ENCODE measurements around the gene RESP18. TPM values are rescaled to one million over a fixed set of nuclear protein-coding genes. Genes with fewer than 3 reads are reported as not detected.

RESP18 gene
- total RNA-seq, 6 experiments from 2014 or later: not detected

DNA sequence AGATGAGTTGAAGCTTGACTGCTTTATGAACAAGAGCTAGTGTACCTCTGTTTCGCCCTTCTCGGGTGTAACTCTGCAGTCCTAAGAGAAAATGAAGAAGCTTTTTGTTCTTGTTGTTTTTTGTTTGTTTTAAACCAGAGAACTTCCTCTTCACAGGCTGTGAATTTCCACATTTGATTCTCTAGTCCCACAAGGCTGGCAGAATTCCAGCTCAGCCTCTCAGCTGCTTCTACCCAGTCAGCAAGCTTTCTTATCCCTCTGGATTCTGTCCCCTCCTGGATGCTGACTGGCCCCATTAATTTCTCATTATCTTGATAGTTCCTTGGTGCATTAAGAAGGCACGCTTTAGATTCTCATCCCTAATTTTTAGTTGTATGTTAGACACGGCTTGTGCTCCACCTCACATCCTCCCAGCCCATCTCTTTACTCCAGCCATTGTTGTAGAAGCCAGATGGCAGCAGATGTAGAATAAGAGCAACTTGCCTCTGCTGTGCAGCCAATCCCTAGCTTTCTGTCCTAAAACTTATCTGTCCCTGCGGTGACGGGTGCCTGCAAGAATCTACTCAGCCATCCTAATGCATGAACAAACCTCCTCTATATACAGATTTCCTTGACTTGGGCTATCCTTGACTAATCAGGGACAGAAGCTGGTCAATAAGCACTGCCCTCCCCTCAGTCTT lies 12.3 kb upstream of the RESP18 start:
- peaks cover 26% of the 10 kb centered on the region for H3K27me3 Mint-ChIP-seq (ENCODE audit: insufficient read depth)
- no peaks in the 10 kb centered on the region for H3K36me3 Mint-ChIP-seq (ENCODE audit: low read depth)
- H3K9me3 Mint-ChIP-seq: no peaks in the 10 kb centered on the region
- peaks cover 9% of the 10 kb centered on the region for H3K4me1 Mint-ChIP-seq (ENCODE audit: low read depth)
- no peak overlapping the region for H3K27ac Mint-ChIP-seq
- H3K4me3 Mint-ChIP-seq: no peak overlapping the region
- DNase-seq: no peak
- TF ChIP-seq, protein P1, sequence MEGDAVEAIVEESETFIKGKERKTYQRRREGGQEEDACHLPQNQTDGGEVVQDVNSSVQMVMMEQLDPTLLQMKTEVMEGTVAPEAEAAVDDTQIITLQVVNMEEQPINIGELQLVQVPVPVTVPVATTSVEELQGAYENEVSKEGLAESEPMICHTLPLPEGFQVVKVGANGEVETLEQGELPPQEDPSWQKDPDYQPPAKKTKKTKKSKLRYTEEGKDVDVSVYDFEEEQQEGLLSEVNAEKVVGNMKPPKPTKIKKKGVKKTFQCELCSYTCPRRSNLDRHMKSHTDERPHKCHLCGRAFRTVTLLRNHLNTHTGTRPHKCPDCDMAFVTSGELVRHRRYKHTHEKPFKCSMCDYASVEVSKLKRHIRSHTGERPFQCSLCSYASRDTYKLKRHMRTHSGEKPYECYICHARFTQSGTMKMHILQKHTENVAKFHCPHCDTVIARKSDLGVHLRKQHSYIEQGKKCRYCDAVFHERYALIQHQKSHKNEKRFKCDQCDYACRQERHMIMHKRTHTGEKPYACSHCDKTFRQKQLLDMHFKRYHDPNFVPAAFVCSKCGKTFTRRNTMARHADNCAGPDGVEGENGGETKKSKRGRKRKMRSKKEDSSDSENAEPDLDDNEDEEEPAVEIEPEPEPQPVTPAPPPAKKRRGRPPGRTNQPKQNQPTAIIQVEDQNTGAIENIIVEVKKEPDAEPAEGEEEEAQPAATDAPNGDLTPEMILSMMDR (IDR thresholded peaks at IDR 0.05): no peak

DNA sequence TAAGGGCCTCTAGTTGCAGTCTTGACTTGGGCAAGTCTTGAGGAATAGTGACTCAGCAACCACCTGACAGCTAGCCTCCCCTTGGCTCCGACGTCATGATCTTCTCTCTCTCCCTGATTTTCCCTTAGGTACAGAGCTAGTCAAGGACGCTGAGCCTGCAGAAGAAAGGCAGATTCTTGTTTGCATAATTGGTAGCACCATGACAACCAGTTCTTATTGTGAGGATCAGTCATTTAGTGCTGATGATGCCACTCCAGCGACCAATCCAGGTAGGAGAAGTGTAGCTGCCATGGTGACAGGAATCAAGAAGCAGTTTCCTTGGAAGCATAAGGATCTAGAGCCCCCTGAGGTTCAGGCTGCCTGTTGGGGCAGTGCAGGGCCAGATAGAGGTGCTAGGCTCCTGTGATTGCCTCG lies 2.8 kb upstream of the RESP18 start:
- no peak for DNase-seq
- H3K27me3 Mint-ChIP-seq (ENCODE audit: insufficient read depth): peaks cover 51% of the 10 kb centered on the region

DNA sequence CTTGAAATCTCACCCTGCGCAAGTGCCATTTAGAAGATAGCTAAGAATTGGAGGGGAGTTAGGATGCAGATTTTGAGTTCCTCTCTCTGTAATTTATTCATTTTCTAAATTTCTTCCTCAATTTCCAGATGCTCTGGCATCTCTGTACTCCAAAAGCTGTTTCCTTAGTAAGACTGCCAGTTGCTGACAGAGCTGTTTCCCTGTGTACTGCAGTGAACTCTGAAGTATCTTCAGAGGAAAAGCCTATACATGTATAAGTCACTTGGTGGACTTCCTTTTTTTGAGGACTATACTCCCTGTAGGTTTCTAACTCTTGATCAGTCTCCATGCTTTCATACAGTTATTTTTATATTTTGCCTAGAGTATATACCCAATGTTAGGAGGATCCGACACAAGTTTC lies 1.5 kb upstream of the RESP18 start:
- Mint-ChIP-seq H3K27me3 (ENCODE audit: insufficient read depth) (peaks cover 45% of the 10 kb centered on the region), H3K36me3 (ENCODE audit: low read depth) (no peaks in the 10 kb centered on the region; the same call in 1 of the 2 replicates), H3K9me3 (peaks cover 4% of the 10 kb centered on the region; the same call in 1 of the 2 replicates), H3K4me3 (no peak overlapping the region), H3K27ac (no peak overlapping the region), H3K4me1 (ENCODE audit: low read depth) (no peaks in the 10 kb centered on the region)
- no peak for DNase-seq
- TF ChIP-seq, protein P1 (IDR thresholded peaks at IDR 0.05): no peak

More for the DNA sequence above, 2.8 kb upstream of the RESP18 start:
- Mint-ChIP-seq H3K9me3 (peaks cover 4% of the 10 kb centered on the region; the same call in 1 of the 2 replicates), H3K4me3 (no peak overlapping the region), H3K4me1 (ENCODE audit: low read depth) (no peaks in the 10 kb centered on the region), H3K36me3 (ENCODE audit: low read depth) (no peaks in the 10 kb centered on the region; the same call in 1 of the 2 replicates), H3K27ac (no peak overlapping the region)
- TF ChIP-seq, protein P1 (IDR thresholded peaks at IDR 0.05): no peak

DNA sequence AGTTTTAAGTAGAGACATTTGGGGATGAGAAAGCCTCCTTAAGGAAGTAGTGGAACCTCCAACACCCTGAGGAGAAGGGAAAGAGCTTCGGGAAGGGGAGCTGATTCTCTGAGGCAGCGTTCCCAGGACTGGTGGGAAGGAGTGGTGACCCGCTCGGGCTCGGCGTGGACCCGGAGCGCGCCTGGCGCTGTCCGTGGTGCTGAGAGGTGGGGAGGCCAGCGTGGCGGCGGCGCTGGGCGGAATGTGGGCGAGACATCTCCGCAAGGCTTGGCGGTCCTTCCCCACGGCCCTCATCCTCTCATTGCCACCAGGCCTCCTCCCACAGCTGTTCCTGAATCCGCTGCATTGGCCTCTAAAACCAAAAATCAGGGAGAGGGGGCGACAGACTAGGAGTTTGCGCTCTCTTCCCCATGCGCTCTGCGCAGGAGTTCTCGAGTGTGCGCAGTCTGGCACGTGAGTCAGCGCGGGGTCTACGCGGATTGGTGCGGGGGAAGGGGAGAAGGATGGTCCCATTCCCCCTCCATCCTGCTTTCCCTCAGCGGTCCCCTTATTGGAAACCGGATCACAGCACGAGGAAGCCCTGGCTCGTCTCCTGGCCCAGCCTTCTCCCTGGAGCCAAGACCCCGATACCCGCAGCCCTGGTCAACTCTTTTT lies 857 bp downstream of the RESP18 start:
- H3K36me3 Mint-ChIP-seq (ENCODE audit: low read depth): no peaks in the 10 kb centered on the region; the same call in 1 of the 2 replicates
- no peak overlapping the region for H3K4me3 Mint-ChIP-seq
- H3K4me1 Mint-ChIP-seq (ENCODE audit: low read depth): no peaks in the 10 kb centered on the region
- H3K9me3 Mint-ChIP-seq: peaks cover 4% of the 10 kb centered on the region; the same call in 1 of the 2 replicates
- H3K27ac Mint-ChIP-seq: no peak overlapping the region
- peaks cover 52% of the 10 kb centered on the region for H3K27me3 Mint-ChIP-seq (ENCODE audit: insufficient read depth)
- TF ChIP-seq, protein P1 (IDR thresholded peaks at IDR 0.05): no peak
- DNase-seq: no peak

DNA sequence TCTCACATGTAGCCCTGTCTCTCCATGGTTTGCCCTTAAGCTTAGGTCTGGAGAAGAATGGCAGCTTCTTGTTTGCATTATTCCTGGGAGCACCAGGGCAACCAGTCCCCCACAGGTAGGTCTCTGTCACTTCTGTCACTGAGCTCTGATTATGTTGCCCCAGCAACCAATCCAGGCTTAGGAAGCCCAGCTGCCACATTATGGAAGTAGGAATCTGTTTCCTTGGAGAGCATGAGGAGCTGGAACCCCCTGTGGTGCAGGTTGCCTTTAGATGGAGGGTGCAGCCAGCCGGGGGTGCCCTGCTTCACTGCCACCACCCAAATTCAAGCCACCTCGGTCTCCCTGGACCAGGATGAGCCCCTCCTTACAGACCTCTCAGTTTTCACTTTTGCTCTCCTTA lies 4.8 kb downstream of the RESP18 start:
- H3K4me1 Mint-ChIP-seq (ENCODE audit: low read depth): no peaks in the 10 kb centered on the region
- no peak overlapping the region for H3K4me3 Mint-ChIP-seq
- peaks cover 54% of the 10 kb centered on the region for H3K27me3 Mint-ChIP-seq (ENCODE audit: insufficient read depth)
- peaks cover 4% of the 10 kb centered on the region; the same call in 1 of the 2 replicates for H3K9me3 Mint-ChIP-seq
- TF ChIP-seq, protein P1 (IDR thresholded peaks at IDR 0.05): no peak
- DNase-seq: no peak
- no peaks in the 10 kb centered on the region for H3K36me3 Mint-ChIP-seq (ENCODE audit: low read depth)
- H3K27ac Mint-ChIP-seq: no peak overlapping the region

Data from HFFc6 (cell line).